HG02678 (cell line): ENCODE data around the gene PLD3.

Source experiments
- ATAC-seq: cut with Tn5 transposase; IDR thresholded peaks from one replicate; pipeline ENCODE4 v1.9.1; 2021; ENCODE audit warnings: mild to moderate bottlenecking, moderate library complexity; ENCODE audit not compliant: unreplicated experiment

PLD3 gene

GRCh38 chr19:40348125-40348913 lies at the start of gene PLD3, which contains the start of gene C19orf47:
PLD3 (plus strand) TSS chr19:40348695; CDS start chr19:40366484, 17,789 bp downstream.
C19orf47 (minus strand) TSS chr19:40348397; CDS start chr19:40341857, 6,540 bp downstream.
- ATAC-seq, result peak; percentile 98

- no peak for ATAC-seq
Measured at GRCh38 chr19:40300668-40301067, 47.8 kb upstream of the PLD3 start.

GRCh38 chr19:40302224-40303011 lies 46.1 kb upstream of the PLD3 start:
- no peak for ATAC-seq

- no peak for ATAC-seq
Measured at GRCh38 chr19:40303765-40304164, 44.7 kb upstream of the PLD3 start.

DNA sequence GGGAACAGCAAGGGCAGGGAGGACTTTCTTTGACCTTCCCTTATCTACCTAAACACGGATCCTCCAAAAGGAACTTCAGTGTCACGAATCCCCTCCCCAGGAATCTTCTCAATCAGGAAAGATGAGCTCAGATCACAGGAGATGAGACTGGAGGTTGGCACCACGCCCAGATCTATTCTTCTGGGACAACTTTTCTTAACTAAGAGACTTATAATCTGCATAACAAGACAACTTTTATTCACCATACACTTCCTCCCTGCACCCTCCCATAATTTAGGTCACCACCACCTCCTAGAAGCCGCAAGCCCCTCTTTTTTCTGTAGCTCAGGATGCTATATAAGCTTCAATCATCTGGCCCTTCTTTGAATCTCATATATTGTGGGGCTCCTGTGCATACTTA lies 44.2 kb upstream of the PLD3 start:
- no peak for ATAC-seq

DNA sequence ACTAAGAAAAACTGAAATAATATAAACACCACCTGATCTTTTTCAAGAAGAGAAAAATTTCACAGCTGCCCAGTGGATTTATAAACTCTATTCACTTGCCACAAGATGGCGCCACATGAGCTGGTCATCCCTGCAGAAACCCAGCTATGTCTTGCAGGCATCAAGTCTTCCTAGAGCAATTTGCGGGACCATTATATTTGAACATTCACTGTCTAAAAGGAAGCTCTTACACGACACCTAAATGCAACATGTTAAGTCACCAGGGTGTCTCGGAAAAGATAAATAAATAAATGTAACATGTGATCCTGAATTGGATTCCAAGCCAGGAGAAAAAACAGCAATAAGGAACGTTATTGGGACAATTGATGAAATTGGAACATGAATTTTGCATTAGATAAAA lies 43.1 kb upstream of the PLD3 start:
- no peak for ATAC-seq

DNA sequence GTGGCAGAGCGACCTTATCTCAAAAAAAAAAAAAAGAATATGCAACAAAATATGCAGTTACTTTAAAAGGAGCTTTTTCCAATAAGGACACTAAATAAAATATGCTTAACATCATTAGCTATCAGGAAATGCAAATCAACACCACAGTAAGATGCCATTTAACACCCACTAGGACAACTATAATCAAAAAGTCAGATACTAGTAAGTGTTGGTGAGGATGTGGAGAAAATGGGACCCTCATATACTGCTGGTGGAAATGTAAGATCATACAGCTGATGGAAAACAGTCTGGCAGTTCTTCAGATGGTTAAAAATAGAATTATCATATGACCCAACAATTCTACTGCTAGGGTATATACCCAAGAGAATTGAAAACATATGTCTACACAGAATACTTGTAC lies 38.8 kb upstream of the PLD3 start:
- ATAC-seq, result no peak

DNA sequence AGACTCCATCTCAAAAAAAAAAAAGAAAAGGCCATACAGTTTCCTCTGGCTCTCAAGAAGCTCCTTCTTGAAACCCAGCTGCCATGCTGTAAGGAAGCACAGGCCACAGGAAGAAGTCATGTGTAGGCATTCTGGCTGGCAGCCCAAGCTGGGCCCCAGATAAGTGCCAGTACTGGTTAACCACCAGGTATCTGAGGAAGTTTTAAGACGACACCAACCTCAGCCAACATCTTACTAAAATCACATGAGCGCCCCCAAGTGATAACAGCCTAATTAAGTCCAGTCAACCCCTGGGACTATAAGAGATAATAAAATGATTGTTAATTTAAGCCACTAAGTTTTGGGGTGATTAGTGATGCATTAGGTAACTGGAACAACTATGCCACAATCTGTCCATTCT lies 36.0 kb upstream of the PLD3 start:
- ATAC-seq, result no peak

- no peak for ATAC-seq
Measured at GRCh38 chr19:40313229-40313983, 35.1 kb upstream of the PLD3 start.

DNA sequence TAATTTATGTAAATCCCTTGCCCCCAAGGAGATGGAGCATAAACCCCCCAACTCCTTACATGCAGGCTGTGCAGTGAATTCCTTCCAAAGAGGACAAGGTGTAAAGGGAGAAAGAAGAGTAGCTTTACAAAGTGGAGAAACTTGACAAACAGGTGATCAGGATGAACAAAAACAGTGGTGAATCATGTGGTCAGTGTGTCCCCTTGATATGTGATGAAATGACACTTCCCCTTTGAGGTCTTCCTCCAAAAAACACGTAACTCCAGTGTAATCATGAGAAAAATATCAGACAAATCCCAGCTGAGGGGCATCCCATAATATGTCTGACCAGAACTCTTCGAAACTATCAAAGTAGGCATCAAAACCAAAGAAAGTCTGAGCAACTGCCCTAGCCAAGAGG lies 33.8 kb upstream of the PLD3 start:
- no peak for ATAC-seq

DNA sequence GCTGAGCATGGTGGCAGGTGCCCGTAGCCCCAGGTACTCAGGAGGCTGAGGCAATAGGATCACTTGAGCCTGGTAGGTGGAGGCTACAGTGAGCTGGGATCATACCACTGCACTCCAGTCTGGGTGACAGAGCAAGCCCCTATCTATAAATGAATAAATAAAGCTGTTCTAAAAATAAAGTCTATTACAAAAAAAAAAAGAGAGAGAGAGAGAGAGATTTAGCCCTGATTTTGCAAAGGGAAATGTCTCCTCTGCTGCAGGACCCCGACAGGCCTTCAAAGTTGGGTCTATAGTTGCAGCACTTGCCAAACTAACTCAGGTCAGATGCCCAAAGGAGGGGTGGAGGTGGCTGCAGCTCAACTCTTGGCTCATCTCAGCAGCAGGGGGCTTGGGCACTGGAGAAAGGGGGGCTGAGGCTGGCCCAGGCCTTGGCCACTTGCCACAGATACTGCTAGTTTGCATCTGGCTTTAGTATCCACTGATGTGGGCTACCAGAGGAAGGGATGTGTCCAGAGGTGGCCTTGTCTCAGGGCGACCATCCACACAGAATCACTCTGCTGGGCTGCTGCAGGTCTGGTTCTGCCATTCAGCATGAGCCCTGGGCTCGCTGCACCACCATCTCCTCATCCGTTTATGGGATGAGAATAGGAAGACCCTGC lies 32.6 kb upstream of the PLD3 start:
- ATAC-seq, result no peak

DNA sequence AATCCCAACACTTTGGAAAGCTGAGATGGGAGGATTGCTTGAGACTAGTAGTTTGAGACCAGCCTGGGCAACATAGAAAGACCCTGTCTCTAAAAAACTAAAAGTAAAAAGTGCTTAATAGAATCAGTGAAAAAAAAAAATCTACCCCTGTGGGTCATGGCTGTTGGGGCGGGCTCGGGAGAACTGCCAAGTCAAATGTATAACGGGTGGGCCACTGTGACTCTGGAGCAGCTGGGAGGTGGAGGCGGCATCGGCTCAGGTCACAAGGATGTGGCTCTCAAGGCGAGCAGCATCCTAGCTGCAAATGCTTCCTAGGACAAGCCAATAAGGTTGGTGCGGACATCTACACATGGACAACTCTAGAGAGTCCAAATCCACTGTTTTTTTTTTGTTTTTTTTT lies 31.2 kb upstream of the PLD3 start:
- no peak for ATAC-seq

GRCh38 chr19:40320558-40320935 lies 27.9 kb upstream of the PLD3 start:
- no peak for ATAC-seq

DNA sequence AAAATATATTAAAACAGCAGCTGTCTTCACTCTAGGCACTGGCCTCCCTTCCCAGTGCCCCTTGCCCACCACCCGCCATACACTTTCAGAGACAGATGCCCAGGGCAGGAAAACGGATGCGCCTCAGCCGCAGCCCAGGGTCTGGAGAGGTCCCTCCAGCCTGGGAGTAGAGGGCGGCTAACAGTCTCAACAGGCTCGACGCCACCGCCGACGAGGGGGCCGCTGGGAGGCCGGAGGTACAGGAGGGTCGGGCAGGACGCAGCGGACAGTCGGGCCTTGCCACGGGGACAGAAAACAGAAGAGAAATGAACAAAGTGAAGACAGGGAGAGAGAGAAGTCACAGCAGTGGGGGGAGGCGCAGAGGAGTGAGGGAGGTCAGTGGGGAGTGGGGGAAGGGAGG lies 27.4 kb upstream of the PLD3 start:
- no peak for ATAC-seq

GRCh38 chr19:40321566-40322270 lies 26.8 kb upstream of the PLD3 start:
- ATAC-seq, result no peak

DNA sequence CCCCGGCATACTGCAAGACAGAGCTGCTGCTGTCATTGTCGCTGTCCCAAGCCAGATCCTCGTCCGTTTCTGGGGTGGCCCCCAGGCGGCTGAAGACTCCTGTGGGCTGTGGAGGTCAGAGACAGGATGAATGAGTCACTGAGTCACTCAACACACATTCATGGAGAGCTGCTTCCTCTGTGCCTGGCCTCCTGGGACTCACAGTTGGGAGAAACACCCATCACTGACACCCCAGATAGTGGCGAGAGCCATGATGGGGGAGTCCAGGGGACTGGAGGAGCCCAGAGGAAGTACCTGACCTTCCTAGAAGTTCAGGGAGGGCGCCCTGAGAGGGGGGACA lies 26.3 kb upstream of the PLD3 start:
- ATAC-seq, result no peak

DNA sequence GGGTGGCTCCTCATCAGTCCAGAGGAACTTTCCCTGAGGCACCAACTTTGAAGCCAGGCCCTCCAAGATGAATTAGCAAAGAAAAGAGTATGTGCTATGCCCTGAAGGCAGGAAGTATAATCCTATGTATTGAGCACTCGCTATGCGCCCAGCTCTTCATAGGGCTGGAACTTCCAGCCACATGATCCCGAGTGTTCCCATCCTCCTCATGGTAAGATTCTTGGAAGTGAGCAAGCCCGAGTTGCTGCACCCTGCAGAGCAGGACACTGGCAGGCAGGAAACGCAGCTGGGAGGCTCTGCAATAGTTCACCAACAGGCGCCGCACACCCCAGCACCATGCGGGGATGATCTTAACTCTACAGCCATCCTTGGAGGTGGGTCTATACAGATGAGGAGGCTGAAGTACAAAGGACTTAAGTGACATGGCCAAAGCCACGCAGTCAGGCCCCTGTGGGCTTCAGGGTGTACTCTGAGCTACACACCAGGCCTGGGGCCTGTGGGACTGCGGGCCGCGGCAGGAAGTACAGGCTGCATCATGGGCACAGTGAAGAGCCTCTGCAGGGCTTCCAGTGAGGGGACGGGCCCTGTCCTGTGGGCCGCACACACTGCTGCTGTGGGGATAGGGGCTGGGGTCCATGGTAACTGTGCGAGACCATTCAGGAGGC lies 25.4 kb upstream of the PLD3 start:
- no peak for ATAC-seq

DNA sequence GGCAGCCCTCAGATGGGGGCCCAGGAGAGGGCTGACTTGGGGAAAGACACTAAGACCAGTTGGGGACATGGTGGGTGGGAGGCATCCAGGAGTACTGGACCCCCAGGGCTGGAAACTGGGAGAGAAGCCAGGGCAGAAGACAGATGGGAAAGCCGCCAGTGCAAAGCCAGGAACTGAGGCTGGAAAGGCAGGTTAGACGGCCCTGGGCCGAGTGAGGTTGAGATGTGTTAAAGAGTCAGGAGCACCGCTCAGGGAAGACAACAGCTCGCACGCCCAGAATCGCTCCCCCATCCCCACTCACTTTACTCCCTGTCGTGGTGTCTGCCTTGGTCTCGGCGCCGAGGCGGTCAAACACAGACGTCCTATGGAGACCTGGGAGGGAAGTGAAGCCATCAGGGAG lies 24.8 kb upstream of the PLD3 start:
- no peak for ATAC-seq

- no peak for ATAC-seq
Measured at GRCh38 chr19:40326201-40326600, 22.3 kb upstream of the PLD3 start.

- ATAC-seq, result no peak
Measured at GRCh38 chr19:40331052-40331451, 17.4 kb upstream of the PLD3 start.
